H1 (cell line): Measurements from ENCODE around the gene SLCO4A1. TPM values are rescaled to one million over a fixed set of nuclear protein-coding genes. Genes with fewer than 3 reads are reported as not detected.

Experiments used
- CTCF ChIA-PET: fragments of 300-600 bp; sonication (Branson Sonifier 250); formaldehyde crosslinking; loops from one replicate; lab custom pipeline; 2021; ENCODE audit not compliant: partially characterized antibody; lab: Charles Lee
- POLR2A ChIA-PET: fragments of 300-600 bp; sonication (Branson Sonifier 250); formaldehyde crosslinking; loops from one replicate; lab custom pipeline; 2021; ENCODE audit warnings: inconsistent platforms; ENCODE audit not compliant: partially characterized antibody; lab: Charles Lee
- DNase-seq, 2 experiments: peaks; one replicate each; pipeline versions ENCODE4 v3.0.0 to v3.0.0-alpha.2; 2010 to 2022; ENCODE audit warnings: low spot score in 2 of 2, low read depth in 1 of 2, mixed read lengths in 1 of 2
- FAIRE-seq: peaks from 2 replicates; lab custom pipeline; 2011; peaks lifted over from hg19 to GRCh38; lab: Jason Lieb, UNC
- H2AFZ ChIP-seq: 2 replicates; pipeline ENCODE4 v1.8.1; 2012; ENCODE audit warnings: low read length, inconsistent platforms
- H2AK5ac ChIP-seq: 2 replicates; pipeline ENCODE4 v1.6.1; 2013; ENCODE audit warnings: low read depth, low read length
- H2BK120ac ChIP-seq: replicated peaks from 2 replicates; pipeline ENCODE3; 2013; ENCODE audit warnings: low read depth, low read length, inconsistent platforms
- H2BK12ac ChIP-seq: 2 replicates; pipeline ENCODE4 v1.6.1; 2013; ENCODE audit warnings: low read depth, low read length
- H2BK15ac ChIP-seq: 2 replicates; pipeline ENCODE4 v1.6.1; 2013; ENCODE audit warnings: low read length
- H2BK20ac ChIP-seq: 2 replicates; pipeline ENCODE4 v1.6.1; 2013; ENCODE audit warnings: low read length
- H2BK5ac ChIP-seq: 2 replicates; pipeline ENCODE4 v1.6.1; 2013; ENCODE audit warnings: low read depth, low read length
- H3K14ac ChIP-seq: 2 replicates; pipeline ENCODE4 v1.6.1; 2013; ENCODE audit warnings: inconsistent platforms; ENCODE audit not compliant: insufficient read length
- H3K18ac ChIP-seq: 2 replicates; pipeline ENCODE4 v1.6.1; 2013; ENCODE audit warnings: low read length; ENCODE audit errors: extremely low read depth
- H3K23ac ChIP-seq: 2 replicates; pipeline ENCODE4 v1.6.1; 2013; ENCODE audit warnings: inconsistent platforms; ENCODE audit not compliant: insufficient read length
- H3K23me2 ChIP-seq: 2 replicates; pipeline ENCODE4 v1.6.1; 2013; ENCODE audit warnings: low read depth, low read length
- H3K27ac ChIP-seq: 2 replicates; pipeline ENCODE4 v1.6.1; 2011; ENCODE audit warnings: low read depth, low read length, inconsistent platforms
- H3K27me3 ChIP-seq, 4 experiments: replicated peaks in 1 of 4; 1 replicate in 1 of 4; 2 replicates in 3 of 4; pipeline versions ENCODE4 v1.6.1 to v1.8.1; 2011 to 2013; ENCODE audit warnings: low read length in 3 of 4, mild to moderate bottlenecking in 3 of 4, inconsistent platforms in 2 of 4, mixed read lengths in 2 of 4, moderate library complexity in 1 of 4; ENCODE audit not compliant: control insufficient read depth in 3 of 4, insufficient read depth in 3 of 4; ENCODE audit errors: extremely low read depth in 1 of 4
- H3K36me3 ChIP-seq, 4 experiments: 2 replicates each; pipeline versions ENCODE4 v1.6.1 to v1.8.1; 2011 to 2013; ENCODE audit warnings: mild to moderate bottlenecking in 4 of 4, low read length in 3 of 4, moderate library complexity in 2 of 4, control low read depth in 1 of 4, inconsistent platforms in 1 of 4; ENCODE audit not compliant: insufficient read depth in 4 of 4, control insufficient read depth in 2 of 4
- H3K4ac ChIP-seq: replicated peaks from 2 replicates; pipeline ENCODE3; 2013; ENCODE audit warnings: low read length, low read depth, mixed read lengths, inconsistent platforms; ENCODE audit not compliant: insufficient read length
- H3K4me1 ChIP-seq, 4 experiments: replicated peaks in 1 of 4; 1 replicate in 1 of 4; 2 replicates in 3 of 4; pipeline versions ENCODE4 v1.6.1 to v1.8.1; 2011 to 2013; ENCODE audit warnings: low read length in 3 of 4, inconsistent platforms in 2 of 4, mixed read lengths in 1 of 4; ENCODE audit not compliant: insufficient read depth in 4 of 4, control insufficient read depth in 3 of 4
- H3K4me2 ChIP-seq, 2 experiments: 2 replicates each; pipeline versions ENCODE4 v1.6.1 to v1.8.1; 2011 to 2013; ENCODE audit warnings: low read depth in 2 of 2, low read length in 2 of 2, control low read depth in 1 of 2, inconsistent platforms in 1 of 2, mild to moderate bottlenecking in 1 of 2; ENCODE audit not compliant: insufficient read depth in 1 of 2
- H3K4me3 ChIP-seq, 4 experiments: fragments of 200-600, 300-600 bp in 1 of 4; sonication (generic), shearing (Covaris generic), sonication (Bioruptor Twin) in 1 of 4; 2 replicates each; pipeline versions ENCODE4 v1.5.1 to v1.8.1; 2011 to 2016; ENCODE audit warnings: low read length in 4 of 4, low read depth in 3 of 4, control low read depth in 2 of 4, inconsistent platforms in 2 of 4, mild to moderate bottlenecking in 2 of 4, mixed read lengths in 1 of 4, moderate library complexity in 1 of 4; ENCODE audit not compliant: insufficient read depth in 2 of 4; ENCODE audit errors: extremely low read depth in 1 of 4
- H3K56ac ChIP-seq: replicated peaks from 2 replicates; pipeline ENCODE3; 2013; ENCODE audit warnings: low read depth, mild to moderate bottlenecking, mixed read lengths, low read length, inconsistent platforms; ENCODE audit not compliant: insufficient read length
- H3K79me1 ChIP-seq: 2 replicates; pipeline ENCODE4 v1.6.1; 2013; ENCODE audit warnings: low read depth, low read length, control low read depth
- H3K79me2 ChIP-seq, 2 experiments: 2 replicates each; pipeline versions ENCODE4 v1.6.1 to v1.8.1; 2012 to 2013; ENCODE audit warnings: low read length in 2 of 2, mild to moderate bottlenecking in 2 of 2, inconsistent platforms in 1 of 2; ENCODE audit not compliant: insufficient read depth in 2 of 2, control insufficient read depth in 1 of 2
- H3K9ac ChIP-seq, 4 experiments: replicated peaks in 1 of 4; 1 replicate in 1 of 4; 2 replicates in 3 of 4; pipeline versions ENCODE4 v1.6.1 to v1.8.1; 2011 to 2013; ENCODE audit warnings: low read depth in 3 of 4, low read length in 3 of 4, control low read depth in 2 of 4, mild to moderate bottlenecking in 2 of 4, moderate library complexity in 2 of 4, inconsistent platforms in 1 of 4; ENCODE audit errors: extremely low read depth in 1 of 4
- H3K9me3 ChIP-seq, 2 experiments: 2 replicates each; pipeline versions ENCODE4 v1.6.1 to v1.8.1; 2012 to 2013; ENCODE audit warnings: mild to moderate bottlenecking in 2 of 2, moderate library complexity in 2 of 2, control low read depth in 1 of 2, inconsistent platforms in 1 of 2, low read depth in 1 of 2, low read length in 1 of 2, mixed read lengths in 1 of 2; ENCODE audit not compliant: insufficient read depth in 2 of 2
- H4K20me1 ChIP-seq, 2 experiments: replicated peaks in 1 of 2; 2 replicates each; pipeline versions ENCODE3 to v1.8.1; 2011 to 2013; ENCODE audit warnings: inconsistent platforms in 2 of 2, low read length in 2 of 2, mild to moderate bottlenecking in 1 of 2; ENCODE audit not compliant: insufficient read depth in 2 of 2, control insufficient read depth in 1 of 2
- H4K5ac ChIP-seq: 2 replicates; pipeline ENCODE4 v1.6.1; 2013; ENCODE audit warnings: low read length, low read depth, mixed read lengths, inconsistent platforms; ENCODE audit not compliant: insufficient read length
- H4K8ac ChIP-seq: 2 replicates; pipeline ENCODE4 v1.8.0; 2013; ENCODE audit warnings: mild to moderate bottlenecking, moderate library complexity, low read length, inconsistent platforms; ENCODE audit not compliant: insufficient read depth; ENCODE audit errors: extremely low read depth
- H4K91ac ChIP-seq: replicated peaks from 2 replicates; pipeline ENCODE3; 2013; ENCODE audit warnings: low read length, mixed read lengths, inconsistent platforms; ENCODE audit not compliant: insufficient read length
- WGBS, 2 experiments: shearing (Covaris generic) in 1 of 2; methylation state at CpG; one replicate each; pipeline versions ENCODE4 v1.1.6 to v1.1.7; 2013 to 2015; ENCODE audit warnings: low lambda C conversion rate in 2 of 2, mixed read lengths in 2 of 2, inconsistent platforms in 1 of 2, low coverage in 1 of 2, missing lambda C conversion rate in 1 of 2; ENCODE audit not compliant: insufficient replicate concordance in 2 of 2, insufficient coverage in 1 of 2, insufficient read length in 1 of 2; ENCODE audit errors: extremely low coverage in 1 of 2, missing lambda C conversion rate in 1 of 2; 5-methylcytosine and 5-hydroxymethylcytosine counted together
- polyA plus RNA-seq, 7 experiments: library from polyadenylated mRNA; depleted of rRNA in 3 of 7; stranded (reverse) in 5 of 7; unstranded in 2 of 7; fragments of >200 nt in 5 of 7; fragments of 200-250 nt in 2 of 7; gene quantifications; 1 replicate in 5 of 7; 2 replicates in 1 of 7; 4 replicates in 1 of 7; pipeline versions ENCODE4 v1.2.1 to v1.2.3, GENCODE V29; 2011 to 2013; ENCODE audit warnings: missing spikeins in 2 of 7, mixed read lengths in 2 of 7
- total RNA-seq: library from RNA; stranded (reverse); fragmentation: NEBNext Ultra II Directional; extraction: Animal tissue kit (Norgen Biotek cat#: 25700); gene quantifications from 2 replicates; pipeline ENCODE4 v1.2.1, GENCODE V29; 2021

SLCO4A1 gene
- total and polyA plus RNA-seq, 2 of the 8 experiments (the other 6 are each of a cell fraction or from before 2014, with no cell fraction given): 10.5 to 18.5 TPM

DNA sequence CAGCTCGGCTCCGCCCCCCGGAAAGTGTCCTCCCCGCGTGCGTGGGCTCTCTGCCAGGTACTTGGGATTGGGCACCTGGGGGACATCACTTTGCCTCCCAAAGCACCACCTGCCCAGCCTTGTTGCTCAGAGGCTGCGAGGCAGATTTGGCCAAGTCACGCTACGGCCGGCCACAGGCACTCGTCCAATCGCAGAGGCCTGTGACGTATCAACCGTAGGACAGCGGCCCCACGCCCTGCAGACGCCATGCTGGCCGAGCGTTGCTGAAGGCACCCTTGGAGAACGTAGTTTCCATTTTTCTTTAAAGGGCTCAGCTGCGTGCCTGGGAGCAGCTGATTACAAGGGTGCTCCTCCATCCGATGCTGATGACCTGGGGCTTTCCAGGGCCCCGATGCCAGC, 69.4 kb downstream of the SLCO4A1 start:
- POLR2A ChIA-PET: interaction anchor here (0.8 kb wide), 1 partner anchor 104 kb away, joined by 3 read pairs; no protein-coding TSS in a partner anchor
- Histone ChIP-seq H2BK120ac (no peak overlapping the region), H2BK15ac (no peak overlapping the region), H3K4me3 (no peak overlapping the region), H2AK5ac (no peak overlapping the region), H4K5ac (no peak overlapping the region), H3K18ac (no peak overlapping the region), H4K20me1 (peaks cover 3 to 5% of the 10 kb centered on the region in 2 experiments), H3K4me1 (peaks cover 0 to 8% (median 7%) of the 10 kb centered on the region in 4 experiments; a peak in 5 of 7 replicates), H4K8ac (no peak overlapping the region), H3K23ac (no peak overlapping the region), H2BK5ac (no peak overlapping the region), H3K36me3 (no peaks in the 10 kb centered on the region), H3K27me3 (peaks cover 22 to 38% (median 31%) of the 10 kb centered on the region in 4 experiments), H2AFZ (no peak overlapping the region), H4K91ac (no peak overlapping the region), H2BK20ac (no peak overlapping the region), H3K4me2 (no peak overlapping the region), H3K9ac (no peak overlapping the region), H2BK12ac (no peak overlapping the region), H3K14ac (no peak overlapping the region), H3K9me3 (no peaks in the 10 kb centered on the region), H3K27ac (no peak overlapping the region), H3K4ac (no peak overlapping the region), H3K79me2 (no peaks in the 10 kb centered on the region), H3K56ac (no peak overlapping the region), H3K79me1 (no peaks in the 10 kb centered on the region), H3K23me2 (peaks cover 11% of the 10 kb centered on the region; the same call in 1 of the 2 replicates)
- FAIRE-seq (no peak), DNase-seq (no peak)
- CTCF ChIA-PET: interaction anchor here (1.0 to 2.1 kb wide), 3 partner anchors 26 to 96 kb away, joined by 3 to 10 read pairs (median 3); no protein-coding TSS in a partner anchor
- 89% methylated on average over 22 of the region's 23 CpGs; no CpG with 5 or more reads in 1 of the 2 experiments for WGBS, 2 experiments
